SJCRH30 (cell line): ENCODE data around the gene FSTL5. TPM values are rescaled to one million over a fixed set of nuclear protein-coding genes. Genes with fewer than 3 reads are reported as not detected.

ENCODE experiments used
- DNase-seq, 2 experiments: peaks; one replicate each; pipeline ENCODE4 v3.0.0-alpha.2; 2015 to 2020
- H3K27ac ChIP-seq: fragments of 250-450 bp; sonication (Bioruptor Pico); 2 replicates; pipeline ENCODE4 v1.5.1; 2020; ENCODE audit warnings: mild to moderate bottlenecking, moderate library complexity
- H3K27me3 ChIP-seq: fragments of 250-450 bp; sonication (Bioruptor Pico); 2 replicates; pipeline ENCODE4 v1.5.1; 2020; ENCODE audit warnings: mild to moderate bottlenecking, moderate library complexity
- H3K36me3 ChIP-seq: fragments of 250-450 bp; sonication (Bioruptor Pico); 2 replicates; pipeline ENCODE4 v1.5.1; 2020; ENCODE audit warnings: mild to moderate bottlenecking, moderate library complexity
- H3K4me1 ChIP-seq: fragments of 250-450 bp; sonication (Bioruptor Pico); 2 replicates; pipeline ENCODE4 v1.5.1; 2020; ENCODE audit warnings: mild to moderate bottlenecking, moderate library complexity
- H3K4me3 ChIP-seq: fragments of 250-450 bp; sonication (Bioruptor Pico); 2 replicates; pipeline ENCODE4 v1.5.1; 2020; ENCODE audit warnings: mild to moderate bottlenecking, moderate library complexity
- H3K9me3 ChIP-seq: fragments of 250-450 bp; sonication (Bioruptor Pico); replicated peaks from 2 replicates; pipeline ENCODE4 v1.5.1; 2020; ENCODE audit warnings: mild to moderate bottlenecking, moderate library complexity
- total RNA-seq: library from RNA; depleted of rRNA; stranded (reverse); fragments of >200 nt; shearing (Covaris generic); gene quantifications from 2 replicates; pipeline ENCODE4 v1.2.3, GENCODE V29; 2014

The FSTL5 gene
- total RNA-seq, 1 experiment from 2014 or later = 0.02 TPM

DNA sequence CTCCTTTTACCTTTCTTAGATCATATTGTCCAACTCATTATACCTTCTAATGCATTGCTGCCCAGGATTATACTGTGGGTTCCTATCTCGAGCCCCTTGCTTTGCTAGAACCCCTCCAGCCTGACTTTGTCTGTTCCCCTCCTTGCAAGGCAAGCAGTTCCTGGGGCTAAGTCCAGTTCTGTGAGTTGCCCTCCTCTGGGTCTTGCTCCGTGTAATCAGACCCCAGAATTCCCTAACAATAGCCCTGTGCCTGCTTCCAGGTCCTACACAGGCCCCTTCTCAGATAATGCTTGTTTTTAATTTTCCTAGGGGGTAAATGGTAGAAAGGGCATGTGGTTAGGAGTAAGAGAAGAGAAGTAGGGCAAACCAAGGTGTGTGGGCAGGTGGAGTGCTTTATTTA lies 145.9 kb downstream of the FSTL5 start:
- H3K27me3 ChIP-seq = no peaks in the 10 kb centered on the region
- no peaks in the 10 kb centered on the region for H3K9me3 ChIP-seq
- H3K36me3 ChIP-seq = no peaks in the 10 kb centered on the region
- no peak overlapping the region for H3K27ac ChIP-seq
- DNase-seq = no peak
- H3K4me3 ChIP-seq = no peak overlapping the region
- H3K4me1 ChIP-seq = no peaks in the 10 kb centered on the region

DNA sequence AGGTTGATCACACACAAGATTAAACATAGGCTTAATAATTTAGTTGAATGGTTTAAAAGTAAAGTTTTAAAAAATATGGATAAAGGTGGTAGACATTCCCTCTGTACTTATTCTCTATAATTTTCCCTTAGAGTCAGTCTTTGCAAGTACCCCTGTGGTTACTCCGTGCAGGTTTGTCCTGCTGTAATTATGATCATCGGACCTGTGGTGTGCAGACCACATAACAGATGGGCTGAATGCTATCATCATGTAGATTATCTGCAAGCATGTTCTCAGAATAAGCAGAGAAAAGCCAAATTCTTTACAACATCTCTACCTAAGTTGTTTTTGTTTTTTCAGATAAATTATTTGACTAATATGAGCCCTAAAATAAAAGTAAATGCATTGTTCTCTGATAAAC lies 146.8 kb downstream of the FSTL5 start:
- Histone ChIP-seq H3K4me3 (no peak overlapping the region), H3K36me3 (no peaks in the 10 kb centered on the region), H3K9me3 (no peaks in the 10 kb centered on the region), H3K27ac (no peak overlapping the region), H3K4me1 (no peaks in the 10 kb centered on the region), H3K27me3 (no peaks in the 10 kb centered on the region)
- DNase-seq = no peak

DNA sequence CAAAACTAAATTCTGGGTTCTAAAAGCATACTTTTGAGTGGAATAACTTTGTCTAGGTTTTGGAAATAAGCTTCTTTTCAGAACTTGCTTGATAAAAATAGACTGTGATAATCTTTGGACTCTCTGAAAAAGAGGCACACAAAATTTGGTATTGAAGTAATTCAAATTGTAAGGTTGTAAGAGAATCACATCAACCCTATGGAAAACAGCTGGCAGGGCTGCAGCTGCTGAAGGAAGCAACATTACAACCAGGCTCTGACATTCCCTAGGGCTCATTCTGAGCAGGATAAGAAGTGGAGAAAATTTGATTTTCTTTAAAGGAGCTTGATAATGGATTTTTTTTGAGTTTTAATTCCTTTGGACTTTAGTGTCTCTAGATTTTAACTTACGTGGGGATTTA lies 147.6 kb downstream of the FSTL5 start:
- Histone ChIP-seq H3K4me3 (no peak overlapping the region), H3K4me1 (no peaks in the 10 kb centered on the region), H3K9me3 (no peaks in the 10 kb centered on the region), H3K36me3 (no peaks in the 10 kb centered on the region), H3K27me3 (no peaks in the 10 kb centered on the region), H3K27ac (no peak overlapping the region)
- DNase-seq = no peak

DNA sequence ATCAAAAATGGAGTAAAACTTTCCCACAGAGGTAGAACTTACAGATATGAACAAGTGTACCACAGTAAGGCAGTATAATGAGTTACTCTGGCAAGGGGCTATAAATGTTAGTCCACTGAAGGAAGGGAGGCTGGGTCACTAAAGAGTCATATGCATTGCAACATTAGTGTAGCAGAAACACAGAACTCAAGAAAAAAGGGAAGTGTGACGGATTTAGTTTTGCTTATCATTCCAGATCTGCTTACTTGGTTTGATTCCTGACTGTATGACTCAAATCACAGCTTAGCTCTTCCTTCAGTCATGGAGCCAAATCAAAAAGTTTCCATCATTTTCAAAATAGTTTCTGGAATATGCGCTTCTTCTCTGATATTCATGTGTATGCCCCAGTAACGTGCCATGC lies 148.7 kb downstream of the FSTL5 start:
- no peak for DNase-seq
- H3K27me3 ChIP-seq = no peaks in the 10 kb centered on the region
- no peak overlapping the region for H3K4me3 ChIP-seq
- H3K27ac ChIP-seq = no peak overlapping the region
- no peaks in the 10 kb centered on the region for H3K9me3 ChIP-seq
- H3K36me3 ChIP-seq = no peaks in the 10 kb centered on the region
- H3K4me1 ChIP-seq = no peaks in the 10 kb centered on the region

DNA sequence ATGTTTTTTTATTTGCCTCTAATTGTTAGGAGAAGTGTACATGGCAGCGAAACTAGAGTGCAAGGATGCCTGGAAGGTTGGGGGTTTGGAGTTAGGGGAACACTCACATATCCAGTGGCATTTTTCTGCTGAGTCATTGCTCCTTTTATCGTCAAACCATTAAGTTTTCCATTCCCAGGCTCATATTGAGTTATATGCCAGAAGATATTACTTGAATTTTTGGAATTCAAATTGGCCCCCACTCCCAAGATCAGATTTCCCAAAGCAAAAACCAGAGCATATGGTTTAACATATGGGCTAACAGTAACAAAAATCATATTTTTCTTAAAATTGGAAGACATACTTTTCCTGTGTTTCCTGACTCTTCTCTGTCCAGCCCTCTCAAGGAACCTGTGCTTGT lies 152.7 kb downstream of the FSTL5 start:
- DNase-seq = no peak
- Histone ChIP-seq H3K4me3 (no peak overlapping the region), H3K36me3 (no peaks in the 10 kb centered on the region)

DNA sequence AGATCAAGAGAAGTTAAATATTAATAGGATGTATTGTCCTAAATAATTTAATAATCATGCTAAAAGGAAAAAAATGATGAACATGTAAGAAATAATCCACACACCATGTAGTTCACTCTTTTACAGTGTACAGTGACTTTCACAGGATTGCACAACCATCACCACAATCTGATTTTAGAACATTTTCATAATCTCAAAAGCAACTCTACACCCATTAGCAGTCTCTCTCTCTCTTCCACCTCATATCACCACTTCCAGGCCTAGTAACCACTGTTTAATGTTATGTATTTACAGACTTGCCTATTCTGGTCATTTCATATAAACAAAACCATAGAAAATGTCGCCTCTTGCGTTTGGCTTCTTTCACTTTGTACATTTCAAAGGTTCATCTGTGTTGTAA lies 153.4 kb downstream of the FSTL5 start:
- Histone ChIP-seq H3K27ac (no peak overlapping the region), H3K4me3 (no peak overlapping the region), H3K4me1 (no peaks in the 10 kb centered on the region), H3K36me3 (no peaks in the 10 kb centered on the region), H3K9me3 (no peaks in the 10 kb centered on the region), H3K27me3 (no peaks in the 10 kb centered on the region)
- no peak for DNase-seq

More for the DNA sequence above, 152.7 kb downstream of the FSTL5 start:
- Histone ChIP-seq H3K27me3 (no peaks in the 10 kb centered on the region), H3K9me3 (no peaks in the 10 kb centered on the region), H3K27ac (no peak overlapping the region), H3K4me1 (no peaks in the 10 kb centered on the region)

DNA sequence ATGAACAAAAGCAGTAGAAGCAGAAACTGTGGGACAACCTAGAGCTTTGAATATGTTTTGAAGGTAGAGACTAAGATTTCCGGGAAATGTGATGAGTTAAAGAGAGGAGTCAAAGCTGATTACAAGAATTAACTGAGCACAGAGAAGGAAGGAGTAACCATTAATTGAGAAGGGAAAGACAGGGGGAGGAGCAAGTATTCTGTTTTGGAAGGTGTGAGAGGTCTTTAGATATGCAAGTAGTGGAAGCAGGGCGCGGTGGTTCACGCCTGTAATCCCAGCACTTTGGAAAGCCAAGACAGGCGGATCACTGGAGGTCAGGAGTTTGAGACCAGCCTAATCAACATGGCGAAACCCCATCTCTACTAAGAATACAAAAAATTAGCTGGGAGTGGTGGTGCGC lies 171.5 kb downstream of the FSTL5 start:
- no peaks in the 10 kb centered on the region for H3K4me1 ChIP-seq
- H3K27me3 ChIP-seq = no peaks in the 10 kb centered on the region
- H3K4me3 ChIP-seq = no peak overlapping the region
- no peaks in the 10 kb centered on the region for H3K36me3 ChIP-seq
- H3K27ac ChIP-seq = no peak overlapping the region
- H3K9me3 ChIP-seq = no peaks in the 10 kb centered on the region
- DNase-seq = no peak

DNA sequence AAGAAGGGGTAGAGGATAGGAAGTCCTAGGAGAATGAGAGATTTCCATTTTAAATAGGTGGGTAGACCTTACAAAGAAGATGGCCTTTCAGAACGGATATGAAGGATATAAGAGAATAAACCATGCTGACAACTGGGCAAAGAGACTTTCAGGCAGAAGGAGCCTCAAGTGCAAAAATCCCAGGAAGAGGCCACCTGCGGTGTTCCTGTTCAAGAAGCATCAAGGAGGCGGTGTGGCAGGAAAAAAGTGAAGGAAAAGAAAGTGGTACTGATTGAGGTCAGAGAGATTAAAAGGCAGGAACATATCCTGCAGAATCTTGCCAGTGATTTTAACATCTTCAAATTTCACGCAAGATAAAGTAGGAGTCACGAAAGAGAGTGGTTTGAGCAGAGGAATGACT lies 172.0 kb downstream of the FSTL5 start:
- Histone ChIP-seq H3K4me3 (no peak overlapping the region), H3K36me3 (no peaks in the 10 kb centered on the region), H3K27me3 (no peaks in the 10 kb centered on the region), H3K27ac (no peak overlapping the region), H3K4me1 (no peaks in the 10 kb centered on the region), H3K9me3 (no peaks in the 10 kb centered on the region)
- DNase-seq = no peak

DNA sequence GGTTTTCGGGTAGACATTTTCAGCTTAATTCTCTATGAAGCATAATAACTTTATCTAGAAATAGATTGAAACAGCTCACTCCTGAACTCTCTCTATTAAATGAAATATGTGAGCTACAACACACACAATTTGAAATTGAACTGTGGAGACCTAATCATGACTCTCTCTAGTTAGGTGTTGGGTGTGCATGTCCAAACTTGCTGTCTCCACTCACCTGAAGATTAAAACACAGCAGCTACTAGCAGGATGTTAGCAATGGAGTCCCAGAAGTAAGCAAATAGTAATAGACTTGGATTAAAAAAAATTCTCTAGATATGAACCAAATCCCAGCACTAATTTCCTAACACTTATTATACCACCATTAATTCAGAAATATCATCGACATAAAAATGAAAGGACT lies 173.1 kb downstream of the FSTL5 start:
- H3K4me3 ChIP-seq = no peak overlapping the region
- no peaks in the 10 kb centered on the region for H3K9me3 ChIP-seq
- no peak overlapping the region for H3K27ac ChIP-seq
- H3K36me3 ChIP-seq = no peaks in the 10 kb centered on the region
- no peaks in the 10 kb centered on the region for H3K4me1 ChIP-seq
- DNase-seq = no peak
- H3K27me3 ChIP-seq = no peaks in the 10 kb centered on the region

DNA sequence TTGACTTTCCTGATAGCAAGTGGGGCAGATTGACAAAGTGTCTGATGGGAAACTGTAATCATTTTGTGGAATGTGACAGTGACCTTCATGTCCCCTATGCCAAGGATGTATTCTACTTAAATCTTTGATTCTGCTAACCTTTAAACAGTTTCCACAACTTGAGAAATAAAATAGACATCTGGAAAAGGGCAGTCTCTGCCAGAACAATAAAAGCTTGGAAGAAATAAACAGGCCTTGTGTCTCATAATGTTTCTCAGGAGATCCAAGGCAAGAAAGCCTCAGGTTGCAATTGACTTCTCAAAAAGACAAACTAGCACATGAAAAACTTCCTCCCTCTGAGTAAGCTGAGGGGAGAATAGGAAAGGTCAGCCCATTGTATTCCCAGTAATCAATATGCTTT lies 174.9 kb downstream of the FSTL5 start:
- H3K27ac ChIP-seq = no peak overlapping the region
- no peaks in the 10 kb centered on the region for H3K36me3 ChIP-seq

DNA sequence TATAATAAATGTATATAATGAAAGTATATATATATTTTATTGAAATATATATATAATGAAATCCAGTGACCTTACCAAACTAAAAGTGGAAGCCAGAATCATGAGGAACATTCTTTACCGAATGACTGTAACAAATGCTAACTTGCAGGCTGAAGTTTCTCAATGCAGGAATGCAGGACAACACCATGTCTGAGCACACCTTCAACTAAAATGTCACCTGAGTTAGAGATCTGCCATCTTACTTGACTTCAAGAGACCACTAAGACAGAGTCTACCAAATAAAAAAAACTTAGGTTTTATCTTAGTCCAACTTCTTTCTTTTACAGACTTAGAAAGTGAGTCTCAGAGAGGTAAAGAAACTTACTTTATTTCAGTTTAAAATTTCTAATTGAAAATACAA lies 176.2 kb downstream of the FSTL5 start:
- no peak for DNase-seq
- Histone ChIP-seq H3K36me3 (no peaks in the 10 kb centered on the region), H3K4me1 (no peaks in the 10 kb centered on the region), H3K9me3 (no peaks in the 10 kb centered on the region), H3K27ac (no peak overlapping the region), H3K27me3 (no peaks in the 10 kb centered on the region), H3K4me3 (no peak overlapping the region)

More for the DNA sequence above, 174.9 kb downstream of the FSTL5 start:
- Histone ChIP-seq H3K9me3 (no peaks in the 10 kb centered on the region), H3K4me1 (no peaks in the 10 kb centered on the region), H3K4me3 (no peak overlapping the region), H3K27me3 (no peaks in the 10 kb centered on the region)
- DNase-seq = no peak

DNA sequence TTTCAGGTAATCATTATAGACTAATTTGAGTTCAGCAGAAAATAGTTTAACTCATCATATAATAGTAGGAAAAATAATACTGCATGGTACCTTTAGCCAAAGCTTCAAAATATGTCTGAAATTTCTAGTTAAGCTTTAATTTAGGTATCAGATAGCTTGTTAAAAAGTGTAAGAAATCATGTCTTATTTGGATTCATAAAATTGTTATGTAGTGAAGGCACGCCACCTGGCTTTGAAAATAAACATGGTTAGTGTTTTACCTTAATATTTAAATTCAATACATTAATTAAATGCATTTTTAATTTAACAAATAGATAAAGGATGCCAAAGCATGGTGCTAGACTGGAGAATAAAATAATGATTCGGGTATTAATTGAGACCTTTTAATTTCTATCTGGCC lies 211.4 kb downstream of the FSTL5 start:
- H3K9me3 ChIP-seq = no peaks in the 10 kb centered on the region
- no peak overlapping the region for H3K27ac ChIP-seq
- H3K4me3 ChIP-seq = no peak overlapping the region
- no peaks in the 10 kb centered on the region for H3K27me3 ChIP-seq
- H3K4me1 ChIP-seq = no peaks in the 10 kb centered on the region
- no peak for DNase-seq
- no peaks in the 10 kb centered on the region for H3K36me3 ChIP-seq

DNA sequence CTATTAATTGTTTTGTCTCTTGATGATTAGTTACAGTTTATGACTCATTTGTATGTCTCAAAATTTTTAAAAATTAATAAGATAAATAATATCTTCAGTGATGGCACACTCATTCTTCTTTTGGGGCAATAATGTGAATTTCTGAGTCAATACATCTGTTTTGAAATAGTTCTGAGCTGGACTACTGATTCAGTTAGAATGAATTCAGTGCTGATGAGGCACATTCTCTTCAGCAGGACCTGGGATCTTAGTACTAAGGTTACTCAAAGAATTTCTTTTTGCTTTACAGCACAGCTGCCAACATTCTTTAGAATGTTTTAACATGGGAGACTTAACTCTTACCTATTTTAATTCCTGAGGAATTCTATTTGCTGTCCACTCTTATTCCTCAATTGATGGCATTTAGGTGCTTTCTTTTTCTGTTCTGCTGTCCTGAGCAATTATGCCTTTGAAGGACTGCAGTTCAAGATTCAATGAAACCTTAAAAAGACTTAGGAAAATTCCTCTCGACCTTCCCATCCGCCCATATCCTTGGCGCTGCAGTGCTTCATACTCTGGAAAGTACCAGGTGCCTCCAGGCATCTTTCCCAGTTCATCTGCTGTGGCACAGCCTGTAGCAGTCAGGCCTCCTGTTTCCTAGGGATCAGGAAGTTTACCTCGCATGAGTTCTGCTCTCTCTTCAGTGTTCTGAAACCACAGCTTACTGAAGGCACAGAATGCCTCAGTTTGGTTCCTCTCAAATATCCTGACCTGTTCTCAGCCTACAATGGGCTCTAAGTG lies 213.7 kb downstream of the FSTL5 start:
- no peaks in the 10 kb centered on the region for H3K36me3 ChIP-seq
- no peaks in the 10 kb centered on the region for H3K4me1 ChIP-seq
- no peaks in the 10 kb centered on the region for H3K27me3 ChIP-seq
- H3K9me3 ChIP-seq = no peaks in the 10 kb centered on the region
- DNase-seq = no peak
- H3K4me3 ChIP-seq = no peak overlapping the region
- H3K27ac ChIP-seq = no peak overlapping the region

DNA sequence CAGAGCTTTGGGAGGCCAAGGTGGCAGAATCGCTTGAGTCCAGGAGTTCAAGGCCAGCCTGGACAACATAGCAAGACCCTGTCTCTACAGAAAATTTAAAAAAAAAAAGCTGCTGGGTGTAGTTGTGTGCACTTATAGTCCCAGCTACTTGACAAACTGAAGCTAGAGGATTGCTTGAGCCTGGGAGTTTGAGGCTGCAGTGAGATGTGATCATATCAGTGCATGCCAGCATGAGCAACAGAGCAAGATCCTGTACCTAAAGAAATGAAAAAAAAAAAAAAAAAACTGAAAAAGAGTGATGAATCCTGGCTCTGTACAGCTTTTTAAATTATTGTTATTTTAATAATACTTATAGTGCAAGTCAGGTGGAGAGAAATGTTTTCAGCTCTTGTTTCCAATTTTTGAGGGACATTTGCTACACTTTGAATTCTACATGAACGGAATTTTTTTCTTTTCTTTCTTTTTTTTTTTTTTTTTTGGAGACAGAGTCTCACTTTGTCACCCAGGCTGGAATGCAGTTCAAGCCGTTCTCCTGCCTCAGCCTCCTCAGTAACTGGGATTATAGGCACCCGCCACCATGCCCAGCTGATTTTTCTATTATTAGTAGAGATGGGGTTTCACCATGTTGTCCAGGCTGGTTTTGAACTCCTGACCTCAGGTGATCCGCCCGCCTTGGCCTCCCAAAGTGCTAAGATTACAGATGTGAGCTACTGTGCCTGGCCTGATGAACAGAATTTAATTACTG lies 215.6 kb downstream of the FSTL5 start:
- Histone ChIP-seq H3K4me1 (no peaks in the 10 kb centered on the region), H3K27ac (no peak overlapping the region), H3K36me3 (no peaks in the 10 kb centered on the region), H3K9me3 (no peaks in the 10 kb centered on the region), H3K27me3 (no peaks in the 10 kb centered on the region), H3K4me3 (no peak overlapping the region)
- no peak for DNase-seq

DNA sequence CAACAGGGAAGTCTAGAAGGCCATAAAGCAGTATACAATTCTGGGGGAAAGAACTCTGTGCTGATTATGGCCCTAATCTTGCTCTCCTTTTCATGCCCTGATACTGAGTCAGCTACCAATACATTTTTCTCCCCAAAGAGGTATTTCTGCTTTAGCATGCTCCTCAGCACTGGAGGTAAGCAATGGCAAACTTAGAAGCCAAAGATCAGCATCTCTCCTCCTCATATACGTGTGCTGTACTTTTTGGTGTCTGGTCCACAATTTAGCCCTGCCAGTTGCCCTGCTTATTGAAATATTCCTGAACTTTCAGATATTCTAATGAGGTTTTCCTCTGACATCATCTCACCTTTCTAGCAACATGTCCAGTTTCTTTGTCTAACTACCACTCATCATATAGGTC lies 226.2 kb downstream of the FSTL5 start:
- Histone ChIP-seq H3K4me3 (no peak overlapping the region), H3K9me3 (no peaks in the 10 kb centered on the region), H3K27me3 (no peaks in the 10 kb centered on the region), H3K27ac (no peak overlapping the region), H3K4me1 (no peaks in the 10 kb centered on the region), H3K36me3 (no peaks in the 10 kb centered on the region)
- DNase-seq = no peak
